HG02973 (cell line): ENCODE data around the gene AHNAK2.

Experiments used
- ATAC-seq: cut with Tn5 transposase; IDR thresholded peaks from one replicate; pipeline ENCODE4 v1.9.1; 2021; ENCODE audit warnings: moderate library complexity; ENCODE audit not compliant: unreplicated experiment

Gene AHNAK2

GRCh38 chr14:104986487-104987164 is 8.5 kb upstream of the AHNAK2 start:
- ATAC-seq = no peak

- peak; percentile 89 for ATAC-seq
Observed at GRCh38 chr14:104985675-104986486, 7.7 kb upstream of the AHNAK2 start, which contains the start of gene CLBA1. TSS of gene CLBA1 (plus strand) at chr14:104985788. CDS start at chr14:104986432, 644 bp downstream.

GRCh38 chr14:104984056-104984894 is 6.1 kb upstream of the AHNAK2 start:
- ATAC-seq = no peak

GRCh38 chr14:104983231-104983721 is 5.1 kb upstream of the AHNAK2 start:
- no peak for ATAC-seq

GRCh38 chr14:104982548-104983230 is 4.5 kb upstream of the AHNAK2 start:
- ATAC-seq = no peak

GRCh38 chr14:104981699-104982541 is 3.7 kb upstream of the AHNAK2 start:
- no peak for ATAC-seq

- ATAC-seq = no peak
Observed at GRCh38 chr14:104980611-104981531, 2.7 kb upstream of the AHNAK2 start.

- ATAC-seq = no peak
Observed at GRCh38 chr14:104979758-104980610, 1.8 kb upstream of the AHNAK2 start.

GRCh38 chr14:104978746-104979691 is 845 bp upstream of the AHNAK2 start:
- ATAC-seq = no peak

GRCh38 chr14:104977008-104977680 is 1.0 kb downstream of the AHNAK2 start:
- no peak for ATAC-seq

- ATAC-seq = no peak
Observed at GRCh38 chr14:104976198-104977007, 1.8 kb downstream of the AHNAK2 start.

GRCh38 chr14:104975481-104976197 is 2.5 kb downstream of the AHNAK2 start:
- no peak for ATAC-seq

GRCh38 chr14:104974665-104975390 is 3.3 kb downstream of the AHNAK2 start:
- no peak for ATAC-seq

GRCh38 chr14:104974146-104974541 is 4.0 kb downstream of the AHNAK2 start:
- ATAC-seq = no peak
